ENCODE measurements around the gene METTL22. TPM values are rescaled to one million over a fixed set of nuclear protein-coding genes. Genes with fewer than 3 reads are reported as not detected.
"Not testable (repeated sequence)": the region's sequence is repeated elsewhere in the genome, so short reads cannot be mapped to it uniquely, and the experiment has no call there.

Gene METTL22
- total RNA-seq, 2 donors from 2014 or later: 16.3 to 56.6 TPM

DNA sequence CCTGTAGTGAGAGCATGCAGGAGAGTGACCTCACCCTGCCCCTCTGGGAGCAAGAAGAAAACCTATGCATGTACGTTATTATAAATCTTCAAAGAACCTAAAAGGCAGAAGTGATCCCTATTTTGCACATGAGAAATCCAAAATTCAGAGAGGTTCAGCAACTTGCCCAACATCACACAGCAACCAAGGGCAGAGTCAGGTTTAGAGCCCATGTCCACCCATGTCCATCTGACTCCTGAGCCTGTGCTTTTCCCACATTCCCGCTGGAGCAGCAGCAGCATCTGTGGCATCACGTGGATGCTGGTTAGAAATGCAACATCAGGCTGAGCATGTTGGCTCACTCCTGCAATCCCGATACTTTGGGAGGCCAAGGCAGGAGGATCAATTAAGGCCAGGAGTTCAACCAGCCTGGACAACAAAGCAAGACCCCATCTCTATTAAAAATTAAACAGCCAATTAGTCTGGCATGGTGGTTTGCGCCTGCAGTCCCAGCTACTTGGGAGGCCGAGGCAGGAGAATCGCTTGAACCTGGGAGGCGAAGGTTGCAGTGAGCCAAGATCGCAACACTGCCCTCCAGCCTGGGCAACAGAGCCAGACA lies 26.3 kb downstream of the METTL22 start:
- TF ChIP-seq POLR2A (IDR thresholded peaks at IDR 0.05): no peak
- TF ChIP-seq, protein P1, sequence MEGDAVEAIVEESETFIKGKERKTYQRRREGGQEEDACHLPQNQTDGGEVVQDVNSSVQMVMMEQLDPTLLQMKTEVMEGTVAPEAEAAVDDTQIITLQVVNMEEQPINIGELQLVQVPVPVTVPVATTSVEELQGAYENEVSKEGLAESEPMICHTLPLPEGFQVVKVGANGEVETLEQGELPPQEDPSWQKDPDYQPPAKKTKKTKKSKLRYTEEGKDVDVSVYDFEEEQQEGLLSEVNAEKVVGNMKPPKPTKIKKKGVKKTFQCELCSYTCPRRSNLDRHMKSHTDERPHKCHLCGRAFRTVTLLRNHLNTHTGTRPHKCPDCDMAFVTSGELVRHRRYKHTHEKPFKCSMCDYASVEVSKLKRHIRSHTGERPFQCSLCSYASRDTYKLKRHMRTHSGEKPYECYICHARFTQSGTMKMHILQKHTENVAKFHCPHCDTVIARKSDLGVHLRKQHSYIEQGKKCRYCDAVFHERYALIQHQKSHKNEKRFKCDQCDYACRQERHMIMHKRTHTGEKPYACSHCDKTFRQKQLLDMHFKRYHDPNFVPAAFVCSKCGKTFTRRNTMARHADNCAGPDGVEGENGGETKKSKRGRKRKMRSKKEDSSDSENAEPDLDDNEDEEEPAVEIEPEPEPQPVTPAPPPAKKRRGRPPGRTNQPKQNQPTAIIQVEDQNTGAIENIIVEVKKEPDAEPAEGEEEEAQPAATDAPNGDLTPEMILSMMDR (IDR thresholded peaks at IDR 0.05): no peak
- TF ChIP-seq POLR2AphosphoS5 (IDR thresholded peaks at IDR 0.05): no peak
- no peaks in the 10 kb centered on the region for H3K27me3 ChIP-seq (replicated peaks; ENCODE audit: insufficient read depth)
- no peak for DNase-seq (ENCODE audit: low spot score)
- peaks cover 12 to 14% of the 10 kb centered on the region in 2 donors for H3K36me3 ChIP-seq
- no peak overlapping the region for H3K27ac ChIP-seq
- H3K4me3 ChIP-seq: no peak overlapping the region
- WGBS: 76% methylated on average over 9 of the region's 9 CpGs
- no peaks in the 10 kb centered on the region for H3K4me1 ChIP-seq (replicated peaks)
- no peaks in the 10 kb centered on the region for H3K9me3 ChIP-seq
- intact Hi-C loops (cut with DNase I): no loop called here

DNA sequence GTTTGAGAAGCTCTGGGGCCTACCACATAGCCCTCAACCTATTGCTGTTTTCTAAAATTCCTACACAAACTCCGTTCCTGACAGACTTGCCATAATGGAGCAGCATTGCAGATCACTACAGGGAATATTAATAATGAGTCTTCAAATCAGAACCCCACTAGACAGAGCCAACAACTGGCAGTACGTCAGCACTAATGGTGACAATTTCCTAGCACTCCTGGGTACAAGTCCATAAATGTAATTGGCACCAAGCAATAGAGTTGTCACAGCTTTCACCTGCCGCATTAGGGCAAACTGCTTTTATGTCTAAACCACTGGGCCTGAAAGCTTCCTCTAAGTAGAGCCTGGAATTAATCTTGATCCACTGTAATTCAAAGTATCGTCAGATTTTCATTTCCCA lies 27.4 kb downstream of the METTL22 start:
- H3K36me3 ChIP-seq: peaks cover 5 to 11% of the 10 kb centered on the region in 2 donors
- TF ChIP-seq, protein P1 (IDR thresholded peaks at IDR 0.05): no peak
- TF ChIP-seq POLR2AphosphoS5 (IDR thresholded peaks at IDR 0.05) (no peak), POLR2A (IDR thresholded peaks at IDR 0.05) (no peak)
- WGBS: 91% methylated on average over 4 of the region's 4 CpGs
- H3K27me3 ChIP-seq (replicated peaks; ENCODE audit: insufficient read depth): no peaks in the 10 kb centered on the region
- H3K4me1 ChIP-seq (replicated peaks): no peaks in the 10 kb centered on the region
- DNase-seq (ENCODE audit: low spot score): no peak
- intact Hi-C loops (cut with DNase I): no loop called here
- H3K9me3 ChIP-seq: no peaks in the 10 kb centered on the region
- no peak overlapping the region for H3K27ac ChIP-seq
- no peak overlapping the region for H3K4me3 ChIP-seq

DNA sequence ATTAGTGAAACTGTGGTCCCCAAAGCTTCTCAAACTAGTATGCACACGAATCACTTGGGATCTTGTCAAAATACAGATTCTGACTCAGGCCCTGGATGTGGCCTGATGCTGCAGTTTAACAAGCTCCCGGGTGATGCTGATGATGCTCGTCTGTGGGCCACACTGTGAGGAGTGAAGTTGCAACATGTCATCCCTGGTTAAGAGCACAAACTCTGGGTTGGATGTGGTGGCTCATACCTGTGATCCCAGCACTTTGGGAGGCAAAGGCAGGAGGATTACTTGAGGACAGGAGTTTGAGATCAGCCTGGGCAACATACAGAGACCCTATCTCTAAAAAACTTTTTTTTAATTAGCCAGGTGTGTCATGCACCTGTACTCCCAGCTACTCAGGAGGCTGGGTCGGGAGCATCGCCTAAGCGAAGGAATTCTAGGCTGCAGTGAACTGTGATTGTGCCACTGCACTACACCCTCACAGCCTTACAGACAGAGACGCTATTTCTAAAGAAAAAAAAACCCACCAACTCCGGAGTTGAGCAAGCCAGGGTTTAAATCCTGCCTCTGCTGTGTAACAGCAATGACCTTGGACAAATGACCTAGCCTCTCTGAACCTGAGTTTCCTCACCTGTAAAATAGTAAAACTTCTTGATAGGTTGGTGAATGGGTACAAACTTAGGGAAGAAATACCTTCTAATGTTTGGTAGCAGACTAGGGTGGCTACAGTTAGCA lies 28.5 kb downstream of the METTL22 start:
- Histone ChIP-seq H3K27ac (no peak overlapping the region), H3K9me3 (no peaks in the 10 kb centered on the region), H3K4me3 (no peak overlapping the region), H3K27me3 (replicated peaks; ENCODE audit: insufficient read depth) (no peaks in the 10 kb centered on the region), H3K4me1 (replicated peaks) (no peaks in the 10 kb centered on the region), H3K36me3 (peaks cover 3 to 11% of the 10 kb centered on the region in 2 donors)
- intact Hi-C loops (cut with DNase I): no loop called here
- TF ChIP-seq, protein P1 (IDR thresholded peaks at IDR 0.05): no peak
- no peak for TF ChIP-seq POLR2AphosphoS5 (IDR thresholded peaks at IDR 0.05)
- TF ChIP-seq POLR2A (IDR thresholded peaks at IDR 0.05): no peak
- 74% methylated on average over 8 of the region's 8 CpGs for WGBS
- no peak for DNase-seq (ENCODE audit: low spot score)

DNA sequence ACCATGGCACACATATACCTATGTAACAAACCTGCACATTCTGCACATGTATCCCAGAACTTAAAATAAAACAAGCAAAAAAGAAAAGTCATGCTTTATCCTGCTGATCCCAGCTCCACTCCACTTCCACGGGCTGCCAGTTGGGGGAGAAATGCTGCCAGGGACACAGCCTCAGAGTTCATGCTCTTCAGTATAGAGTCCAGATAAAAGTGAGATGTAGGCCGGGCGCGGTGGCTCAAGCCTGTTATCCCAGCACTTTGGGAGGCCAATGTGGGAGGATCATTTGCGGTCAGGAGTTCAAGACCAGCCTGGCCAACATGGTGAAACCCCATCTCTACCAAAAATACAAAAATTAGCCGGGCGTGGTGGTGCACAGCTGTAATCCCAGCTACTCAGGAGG lies 30.5 kb downstream of the METTL22 start:
- 59% methylated on average over 6 of the region's 7 CpGs for WGBS
- DNase-seq (ENCODE audit: low spot score); intact Hi-C loops (cut with DNase I); H3K27ac ChIP-seq; H3K4me3 ChIP-seq; H3K36me3 ChIP-seq; H3K4me1 ChIP-seq (replicated peaks); H3K27me3 ChIP-seq (replicated peaks; ENCODE audit: insufficient read depth); H3K9me3 ChIP-seq: not testable (repeated sequence)

DNA sequence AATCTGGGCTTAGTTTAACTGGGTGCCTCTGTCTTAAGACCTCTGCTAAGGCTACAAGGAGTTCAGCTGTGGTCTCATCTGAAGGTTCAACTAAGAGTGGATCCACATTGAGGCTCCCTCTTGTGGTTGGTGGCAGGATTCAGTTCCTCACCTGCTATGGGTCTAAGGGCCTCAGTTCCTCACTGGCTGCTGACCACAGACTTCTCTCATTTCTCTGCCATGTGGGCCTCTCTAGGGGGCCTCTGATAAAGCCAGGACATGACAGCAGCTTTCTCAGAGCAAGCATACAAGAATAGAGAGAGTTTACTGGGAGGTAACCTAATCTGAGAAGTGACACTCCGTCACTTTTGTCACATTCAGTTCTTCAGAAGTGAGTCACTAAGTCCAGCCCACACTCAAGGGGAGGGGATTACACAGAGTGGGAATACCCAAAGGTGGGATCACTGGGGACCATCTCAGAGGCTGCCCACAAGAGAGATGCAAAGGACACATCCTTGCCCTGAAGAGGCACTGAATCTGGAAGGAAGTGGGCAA lies 33.8 kb downstream of the METTL22 start:
- Histone ChIP-seq H3K36me3 (no peaks in the 10 kb centered on the region), H3K27ac (no peak overlapping the region), H3K27me3 (replicated peaks; ENCODE audit: insufficient read depth) (no peaks in the 10 kb centered on the region), H3K4me3 (no peak overlapping the region), H3K9me3 (no peaks in the 10 kb centered on the region), H3K4me1 (replicated peaks) (no peaks in the 10 kb centered on the region)
- 93% methylated on average over 1 of the region's 1 CpG for WGBS
- DNase-seq (ENCODE audit: low spot score): no peak
- TF ChIP-seq, protein P1 (IDR thresholded peaks at IDR 0.05): peak in 2 of 4 experiments; percentile 14
- TF ChIP-seq POLR2AphosphoS5 (IDR thresholded peaks at IDR 0.05): no peak
- intact Hi-C loops (cut with DNase I): no loop called here

Measured in prostate gland (tissue), 2 donors.